ENCODE results near the gene PRAMEF15.
"Not testable (repeated sequence)": the region's sequence is repeated elsewhere in the genome, so short reads cannot be mapped to it uniquely, and the experiment has no call there.

GRCh38 chr1:13298699-13299098 lies 16.7 kb upstream of the PRAMEF15 start:
- not testable (repeated sequence) for TF ChIP-seq CTCF (IDR thresholded peaks at IDR 0.05; ENCODE audit: low read depth, low read length, poor library complexity, severe bottlenecking); EZH2phosphoT487 (IDR thresholded peaks at IDR 0.05; ENCODE audit: borderline replicate concordance, low read length)
